ENCODE measurements around the gene CARD11.

DNA sequence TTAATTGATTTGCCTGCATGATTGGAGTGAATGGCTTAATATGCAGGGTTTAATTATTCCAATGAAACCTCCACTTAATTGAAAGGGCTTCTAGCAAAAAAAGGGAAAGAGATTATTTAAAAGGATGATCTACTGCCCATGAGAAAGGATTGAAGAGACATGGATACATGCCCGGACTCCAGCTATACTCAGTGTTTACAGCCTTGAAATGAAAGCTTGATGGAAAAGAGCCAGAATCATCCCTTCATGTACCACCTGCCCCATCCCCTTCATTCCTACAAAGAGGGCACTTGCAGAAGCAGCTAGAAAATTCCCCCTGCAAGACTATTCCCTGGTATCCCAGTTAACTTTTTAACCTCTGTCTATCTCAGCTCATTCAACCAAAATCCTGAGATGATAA, 78.4 kb downstream of the CARD11 start:
- TF ChIP-seq, protein P1, sequence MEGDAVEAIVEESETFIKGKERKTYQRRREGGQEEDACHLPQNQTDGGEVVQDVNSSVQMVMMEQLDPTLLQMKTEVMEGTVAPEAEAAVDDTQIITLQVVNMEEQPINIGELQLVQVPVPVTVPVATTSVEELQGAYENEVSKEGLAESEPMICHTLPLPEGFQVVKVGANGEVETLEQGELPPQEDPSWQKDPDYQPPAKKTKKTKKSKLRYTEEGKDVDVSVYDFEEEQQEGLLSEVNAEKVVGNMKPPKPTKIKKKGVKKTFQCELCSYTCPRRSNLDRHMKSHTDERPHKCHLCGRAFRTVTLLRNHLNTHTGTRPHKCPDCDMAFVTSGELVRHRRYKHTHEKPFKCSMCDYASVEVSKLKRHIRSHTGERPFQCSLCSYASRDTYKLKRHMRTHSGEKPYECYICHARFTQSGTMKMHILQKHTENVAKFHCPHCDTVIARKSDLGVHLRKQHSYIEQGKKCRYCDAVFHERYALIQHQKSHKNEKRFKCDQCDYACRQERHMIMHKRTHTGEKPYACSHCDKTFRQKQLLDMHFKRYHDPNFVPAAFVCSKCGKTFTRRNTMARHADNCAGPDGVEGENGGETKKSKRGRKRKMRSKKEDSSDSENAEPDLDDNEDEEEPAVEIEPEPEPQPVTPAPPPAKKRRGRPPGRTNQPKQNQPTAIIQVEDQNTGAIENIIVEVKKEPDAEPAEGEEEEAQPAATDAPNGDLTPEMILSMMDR (conservative IDR thresholded peaks at IDR 0.05 in 1 of 2, IDR thresholded peaks at IDR 0.05 in 1 of 2; ENCODE audit: low read depth in 1 of 2, low read length in 2 of 2), result no peak
- no peak for TF ChIP-seq EZH2 (IDR thresholded peaks at IDR 0.05; ENCODE audit: low read length, missing control alignments)

All from fibroblast of lung (primary cell).